Fibroblast of lung (primary cell): ENCODE results near the gene POMC.

Experiments used
- EZH2 ChIP-seq: IDR thresholded peaks from 2 replicates; pipeline ENCODE4 v1.5.1; 2012; ENCODE audit warnings: low read length, control low read depth, mild to moderate bottlenecking; ENCODE audit errors: missing control alignments
- TF ChIP-seq, protein P1 (sequence below), 2 donors: IDR thresholded peaks in 1 of 2; conservative IDR thresholded peaks in 1 of 2; 1 replicate in 1 of 2; 2 replicates in 1 of 2; pipeline ENCODE4 v1.5.1; 2011 to 2012; ENCODE audit warnings: low read length in 2 of 2, control low read depth in 1 of 2, inconsistent platforms in 1 of 2, low read depth in 1 of 2, mild to moderate bottlenecking in 1 of 2

DNA sequence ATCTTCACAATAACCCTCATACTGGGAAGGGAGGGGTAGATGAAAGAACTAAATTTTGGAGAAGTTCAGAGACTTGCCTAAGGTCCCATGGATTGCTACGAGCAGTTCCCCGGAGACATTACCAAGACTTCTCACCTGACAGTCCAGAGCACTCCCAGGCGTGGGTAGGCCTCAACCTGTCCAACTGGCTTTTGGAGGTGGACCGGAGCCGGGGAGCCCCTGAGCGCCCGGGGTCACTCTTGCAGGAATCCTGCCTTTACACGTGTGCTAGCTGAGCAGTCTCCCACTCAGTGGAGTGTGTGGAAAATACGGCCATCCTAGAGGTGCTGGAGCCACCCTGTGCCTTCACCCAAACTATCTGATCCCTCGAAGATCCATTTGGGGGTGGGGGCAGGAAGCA is 8.0 kb downstream of the POMC start:
- TF ChIP-seq, protein P1, sequence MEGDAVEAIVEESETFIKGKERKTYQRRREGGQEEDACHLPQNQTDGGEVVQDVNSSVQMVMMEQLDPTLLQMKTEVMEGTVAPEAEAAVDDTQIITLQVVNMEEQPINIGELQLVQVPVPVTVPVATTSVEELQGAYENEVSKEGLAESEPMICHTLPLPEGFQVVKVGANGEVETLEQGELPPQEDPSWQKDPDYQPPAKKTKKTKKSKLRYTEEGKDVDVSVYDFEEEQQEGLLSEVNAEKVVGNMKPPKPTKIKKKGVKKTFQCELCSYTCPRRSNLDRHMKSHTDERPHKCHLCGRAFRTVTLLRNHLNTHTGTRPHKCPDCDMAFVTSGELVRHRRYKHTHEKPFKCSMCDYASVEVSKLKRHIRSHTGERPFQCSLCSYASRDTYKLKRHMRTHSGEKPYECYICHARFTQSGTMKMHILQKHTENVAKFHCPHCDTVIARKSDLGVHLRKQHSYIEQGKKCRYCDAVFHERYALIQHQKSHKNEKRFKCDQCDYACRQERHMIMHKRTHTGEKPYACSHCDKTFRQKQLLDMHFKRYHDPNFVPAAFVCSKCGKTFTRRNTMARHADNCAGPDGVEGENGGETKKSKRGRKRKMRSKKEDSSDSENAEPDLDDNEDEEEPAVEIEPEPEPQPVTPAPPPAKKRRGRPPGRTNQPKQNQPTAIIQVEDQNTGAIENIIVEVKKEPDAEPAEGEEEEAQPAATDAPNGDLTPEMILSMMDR (conservative IDR thresholded peaks at IDR 0.05 in 1 of 2, IDR thresholded peaks at IDR 0.05 in 1 of 2; ENCODE audit: low read depth in 1 of 2, low read length in 2 of 2) = no peak
- TF ChIP-seq EZH2 = no peak
